M059J (cell line): Measurements from ENCODE around the gene PSTPIP1. TPM values are rescaled to one million over a fixed set of nuclear protein-coding genes. Genes with fewer than 3 reads are reported as not detected.
A peak's percentile ranks its signal among the peaks of the same experiment; 100 is the strongest.

Experiments
- DNase-seq: peaks from one replicate; pipeline ENCODE4 v3.0.0-alpha.2; 2012; ENCODE audit warnings: low read depth
- total RNA-seq: library from RNA; depleted of rRNA; stranded (reverse); fragments of >200 nt; shearing (Covaris generic); gene quantifications from 2 replicates; pipeline ENCODE4 v1.2.3, GENCODE V29; 2014

Gene PSTPIP1
- total RNA-seq, 1 experiment from 2014 or later = not detected

- DNase-seq = no peak
These were observed 35.4 kb downstream of the PSTPIP1 start for GRCh38 chr15:77030048-77030927.

GRCh38 chr15:77030928-77031375 is 36.0 kb downstream of the PSTPIP1 start:
- DNase-seq = no peak

GRCh38 chr15:77031376-77032050 is 36.6 kb downstream of the PSTPIP1 start:
- peak; percentile 50 for DNase-seq

- no peak for DNase-seq
These were observed 37.2 kb downstream of the PSTPIP1 start for GRCh38 chr15:77032052-77032646.

- DNase-seq = no peak
These were observed 37.9 kb downstream of the PSTPIP1 start for GRCh38 chr15:77032647-77033416.

GRCh38 chr15:77033417-77033728 is 38.4 kb downstream of the PSTPIP1 start:
- DNase-seq = no peak

- no peak for DNase-seq
These were observed 39.1 kb downstream of the PSTPIP1 start for GRCh38 chr15:77033729-77034671.

GRCh38 chr15:77034695-77035489 is 40.0 kb downstream of the PSTPIP1 start:
- no peak for DNase-seq

- DNase-seq = no peak
These were observed 40.7 kb downstream of the PSTPIP1 start for GRCh38 chr15:77035584-77035983.

- no peak for DNase-seq
These were observed 41.1 kb downstream of the PSTPIP1 start for GRCh38 chr15:77035999-77036471.

- DNase-seq = no peak
These were observed 41.8 kb downstream of the PSTPIP1 start for GRCh38 chr15:77036537-77037387.

GRCh38 chr15:77037388-77038209 is 42.7 kb downstream of the PSTPIP1 start:
- no peak for DNase-seq

GRCh38 chr15:77038312-77039216 is 43.6 kb downstream of the PSTPIP1 start:
- no peak for DNase-seq

- no peak for DNase-seq
These were observed 44.2 kb downstream of the PSTPIP1 start for GRCh38 chr15:77039217-77039533.

- DNase-seq = no peak
These were observed 44.9 kb downstream of the PSTPIP1 start for GRCh38 chr15:77039848-77040247.

- DNase-seq = no peak
These were observed 45.7 kb downstream of the PSTPIP1 start for GRCh38 chr15:77040673-77041072.
